HG02588 (cell line): ENCODE data around the gene TIMM10.

ENCODE experiments used
- ATAC-seq: cut with Tn5 transposase; IDR thresholded peaks from one replicate; pipeline ENCODE4 v1.9.1; 2021; ENCODE audit warnings: mild to moderate bottlenecking, moderate library complexity; ENCODE audit not compliant: unreplicated experiment

The TIMM10 gene

GRCh38 chr11:57530596-57531507, at the start of gene TIMM10:
Gene TIMM10, minus strand, starts transcription at chr11:57530754. Its CDS starts 565 bp downstream, at chr11:57530189.
- peak; percentile 98 for ATAC-seq

- ATAC-seq = no peak
These were observed 43.5 kb upstream of the TIMM10 start for GRCh38 chr11:57574061-57574460.

GRCh38 chr11:57571606-57572005, 41.1 kb upstream of the TIMM10 start:
- ATAC-seq = no peak

GRCh38 chr11:57568330-57568766, 37.8 kb upstream of the TIMM10 start:
- ATAC-seq = peak; percentile 6

- ATAC-seq = peak; percentile 63
These were observed 37.2 kb upstream of the TIMM10 start, which contains the start of gene UBE2L6 for GRCh38 chr11:57567515-57568329. Gene UBE2L6, minus strand, starts transcription at chr11:57567672. Its CDS starts 61 bp downstream, at chr11:57567611.

- no peak for ATAC-seq
These were observed 36.5 kb upstream of the TIMM10 start for GRCh38 chr11:57566905-57567514.

GRCh38 chr11:57566005-57566904, 35.7 kb upstream of the TIMM10 start:
- ATAC-seq = peak; percentile 68

- ATAC-seq = no peak
These were observed 32.0 kb upstream of the TIMM10 start for GRCh38 chr11:57562596-57562995.

GRCh38 chr11:57560146-57560545, 29.6 kb upstream of the TIMM10 start:
- no peak for ATAC-seq

GRCh38 chr11:57556041-57556440, 25.5 kb upstream of the TIMM10 start:
- no peak for ATAC-seq

- no peak for ATAC-seq
These were observed 24.8 kb upstream of the TIMM10 start for GRCh38 chr11:57555393-57555792.

- no peak for ATAC-seq
These were observed 21.9 kb upstream of the TIMM10 start for GRCh38 chr11:57552479-57552878.

- no peak for ATAC-seq
These were observed 21.4 kb upstream of the TIMM10 start for GRCh38 chr11:57551941-57552340.

- no peak for ATAC-seq
These were observed 19.4 kb upstream of the TIMM10 start for GRCh38 chr11:57549983-57550382.

- ATAC-seq = peak; percentile 73
These were observed 17.4 kb upstream of the TIMM10 start for GRCh38 chr11:57547854-57548377.

- peak; percentile 71 for ATAC-seq
These were observed 16.4 kb upstream of the TIMM10 start for GRCh38 chr11:57546869-57547475.

GRCh38 chr11:57546451-57546850, 15.9 kb upstream of the TIMM10 start:
- ATAC-seq = no peak

GRCh38 chr11:57545883-57546282, 15.3 kb upstream of the TIMM10 start:
- no peak for ATAC-seq

- ATAC-seq = no peak
These were observed 14.0 kb upstream of the TIMM10 start for GRCh38 chr11:57544566-57544965.
